ENCODE measurements around the gene SACS. TPM values are rescaled to one million over a fixed set of nuclear protein-coding genes. Genes with fewer than 3 reads are reported as not detected.
"Not testable (repeated sequence)": the region's sequence is repeated elsewhere in the genome, so short reads cannot be mapped to it uniquely, and the experiment has no call there.

The SACS gene
- polyA plus RNA-seq, 3 donors from 2014 or later, result 0.42 to 4.4 (median 4.0) TPM

DNA sequence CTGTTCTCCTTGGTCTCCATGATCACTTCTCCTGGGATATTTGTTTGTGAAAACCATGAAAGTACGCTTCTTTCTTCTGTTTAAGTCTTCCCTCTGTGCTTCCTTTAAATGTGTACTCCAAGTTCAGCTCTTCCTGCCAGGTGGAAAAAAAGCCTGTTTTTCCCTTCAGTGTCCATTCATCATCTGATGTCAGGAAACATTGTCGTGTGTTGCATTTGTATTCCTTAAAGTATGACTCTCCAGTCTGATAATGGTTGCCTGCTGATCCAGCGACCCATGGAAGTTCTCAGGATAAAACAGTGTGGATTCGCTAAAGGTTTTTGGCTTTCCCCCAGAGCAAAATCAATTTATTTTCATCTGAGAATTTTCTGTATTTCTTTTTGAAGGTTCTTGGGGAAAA, 22.3 kb downstream of the SACS start:
- H3K9me3 Mint-ChIP-seq, result no peaks in the 10 kb centered on the region
- no peak for DNase-seq
- no peaks in the 10 kb centered on the region for H3K4me1 Mint-ChIP-seq
- H3K36me3 Mint-ChIP-seq, result no peaks in the 10 kb centered on the region
- no peak overlapping the region for H3K4me3 Mint-ChIP-seq
- H3K27ac Mint-ChIP-seq, result no peak overlapping the region
- peaks cover 2 to 6% (median 4%) of the 10 kb centered on the region in 3 donors for H3K27me3 Mint-ChIP-seq (ENCODE audit: low read depth in 3 of 3)

DNA sequence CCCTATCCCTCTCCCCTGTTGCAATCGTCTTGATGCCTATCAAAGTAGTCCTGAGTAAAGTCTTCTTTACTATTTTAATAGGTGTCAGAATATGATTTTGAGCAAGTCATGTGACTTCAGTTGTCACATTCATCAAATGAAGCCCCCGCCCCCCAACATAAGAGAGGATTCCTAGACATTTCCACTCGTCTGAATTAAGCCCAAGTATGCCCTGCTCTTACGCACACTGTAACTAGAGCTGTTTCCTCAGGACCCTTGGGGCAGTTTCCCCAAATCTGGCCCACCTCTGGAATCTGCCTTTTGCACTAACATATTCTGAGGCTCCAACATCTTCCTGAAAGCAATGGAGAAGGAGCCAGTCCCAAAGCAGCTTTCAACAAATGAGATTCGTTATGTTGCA, 25.5 kb downstream of the SACS start:
- Mint-ChIP-seq H3K36me3 (no peaks in the 10 kb centered on the region), H3K27ac (no peak overlapping the region), H3K27me3 (ENCODE audit: low read depth in 3 of 3) (peaks cover 8 to 14% (median 12%) of the 10 kb centered on the region in 3 donors), H3K4me1 (no peaks in the 10 kb centered on the region), H3K4me3 (no peak overlapping the region), H3K9me3 (no peaks in the 10 kb centered on the region)
- no peak for DNase-seq

DNA sequence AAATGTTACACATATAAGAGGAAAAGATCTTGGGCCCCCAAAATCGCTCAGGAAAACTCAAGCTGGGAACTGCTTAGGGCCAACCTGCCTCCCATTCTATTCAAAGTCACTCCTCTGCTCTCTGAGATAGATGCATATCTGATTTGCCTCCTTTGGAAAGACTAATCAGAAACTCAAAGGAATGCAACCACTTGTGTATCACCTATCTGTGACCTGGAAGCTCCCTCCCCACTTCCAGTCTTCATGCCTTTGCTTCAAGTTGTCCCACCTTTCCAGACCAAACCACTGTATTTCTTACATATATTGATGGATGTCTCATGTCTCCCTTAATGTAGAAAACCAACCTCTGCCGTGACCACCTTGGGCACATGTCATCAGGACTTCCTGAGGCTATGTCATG, 32.3 kb downstream of the SACS start:
- H3K9me3 Mint-ChIP-seq, H3K27ac Mint-ChIP-seq, H3K4me1 Mint-ChIP-seq, DNase-seq, H3K4me3 Mint-ChIP-seq, H3K36me3 Mint-ChIP-seq: not testable (repeated sequence)
- H3K27me3 Mint-ChIP-seq (ENCODE audit: low read depth in 3 of 3), result peaks cover 8 to 14% (median 12%) of the 10 kb centered on the region in 3 donors

DNA sequence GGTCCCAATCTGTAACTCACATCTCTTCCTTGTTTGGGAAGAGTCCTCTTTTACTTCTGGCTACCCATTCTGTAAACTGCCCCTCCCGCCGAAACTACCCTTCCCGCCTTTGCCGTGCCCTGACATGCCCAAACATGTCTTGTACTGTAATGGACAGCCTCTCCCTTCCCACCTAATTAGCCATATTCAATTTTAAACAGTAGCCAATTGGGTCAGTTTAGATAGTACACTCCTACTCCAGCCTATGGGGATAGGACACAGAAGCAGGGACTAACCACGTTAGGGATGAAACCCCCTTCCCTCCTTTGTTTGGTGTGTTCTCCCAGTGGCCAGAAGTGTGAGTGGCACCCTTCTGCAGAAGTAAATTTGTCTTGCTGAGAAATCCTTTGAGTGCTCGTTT, 34.2 kb downstream of the SACS start:
- Mint-ChIP-seq H3K4me1 (no peaks in the 10 kb centered on the region), H3K27ac (no peak overlapping the region), H3K9me3 (no peaks in the 10 kb centered on the region), H3K4me3 (no peak overlapping the region), H3K36me3 (no peaks in the 10 kb centered on the region), H3K27me3 (ENCODE audit: low read depth in 3 of 3) (peaks cover 5 to 13% (median 5%) of the 10 kb centered on the region in 3 donors)
- DNase-seq, result no peak

DNA sequence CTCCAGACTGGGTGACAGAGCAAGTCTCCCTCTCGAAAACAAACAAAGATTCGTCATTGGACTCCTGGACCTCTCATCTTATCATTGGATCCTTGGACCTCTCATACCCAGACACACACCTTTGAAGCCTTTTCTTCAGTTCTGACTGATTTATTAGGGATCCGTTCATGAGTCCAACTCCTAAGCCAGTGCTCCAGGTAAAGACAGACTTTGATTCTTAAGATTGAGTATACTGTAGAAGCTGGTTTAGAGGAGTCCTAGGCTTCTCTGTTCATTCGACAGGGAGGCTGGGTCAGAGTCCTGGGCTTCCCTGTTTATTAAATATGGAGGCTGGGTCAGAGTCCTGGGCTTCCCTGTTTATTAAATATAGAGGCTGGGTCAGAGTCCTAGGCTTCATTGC, 38.7 kb downstream of the SACS start:
- H3K27ac Mint-ChIP-seq, result no peak overlapping the region
- H3K9me3 Mint-ChIP-seq, result no peaks in the 10 kb centered on the region
- H3K4me3 Mint-ChIP-seq, result no peak overlapping the region
- no peak for DNase-seq
- H3K27me3 Mint-ChIP-seq (ENCODE audit: low read depth in 3 of 3), result peaks cover 0 to 8% (median 4%) of the 10 kb centered on the region in 3 donors
- no peaks in the 10 kb centered on the region for H3K36me3 Mint-ChIP-seq
- no peaks in the 10 kb centered on the region for H3K4me1 Mint-ChIP-seq

DNA sequence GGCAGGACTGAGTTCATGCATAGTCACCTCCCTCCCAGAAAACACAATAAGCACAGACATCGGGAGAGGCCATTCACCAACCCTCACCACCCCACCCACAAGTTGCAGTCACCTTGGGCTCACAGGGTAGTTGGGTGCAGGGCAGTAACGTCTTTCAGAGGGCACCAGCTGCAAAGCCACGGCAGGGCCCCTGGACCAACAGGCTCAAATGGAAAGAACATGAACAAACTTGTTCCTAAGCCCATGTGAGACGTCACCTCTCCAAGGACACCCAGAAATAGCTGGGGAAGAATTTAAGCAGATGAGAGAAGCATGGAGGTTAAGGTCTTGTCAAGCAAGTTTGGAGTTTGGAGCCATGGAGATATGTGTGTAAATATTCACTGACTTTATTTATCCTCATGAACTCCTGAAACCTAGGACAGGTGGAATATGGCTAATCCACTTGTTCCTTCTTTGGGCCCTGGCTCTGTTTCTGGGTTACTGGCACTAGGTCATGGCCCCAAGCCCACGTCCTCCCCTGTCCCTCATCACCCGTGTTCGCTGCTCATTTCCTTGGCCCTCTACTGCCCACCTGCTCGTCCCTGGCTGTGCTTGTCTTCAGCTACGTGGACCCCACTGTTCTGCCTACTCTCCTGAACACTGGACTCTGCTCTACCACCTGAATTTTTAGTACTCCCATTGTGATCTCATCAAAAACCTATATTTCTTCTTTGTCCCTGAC, 40.4 kb downstream of the SACS start:
- H3K9me3 Mint-ChIP-seq, result no peaks in the 10 kb centered on the region
- H3K4me3 Mint-ChIP-seq, result no peak overlapping the region
- H3K27ac Mint-ChIP-seq, result no peak overlapping the region
- H3K36me3 Mint-ChIP-seq, result no peaks in the 10 kb centered on the region
- no peak for DNase-seq
- H3K27me3 Mint-ChIP-seq (ENCODE audit: low read depth in 3 of 3), result peaks cover 0 to 4% (median 4%) of the 10 kb centered on the region in 3 donors
- no peaks in the 10 kb centered on the region for H3K4me1 Mint-ChIP-seq

DNA sequence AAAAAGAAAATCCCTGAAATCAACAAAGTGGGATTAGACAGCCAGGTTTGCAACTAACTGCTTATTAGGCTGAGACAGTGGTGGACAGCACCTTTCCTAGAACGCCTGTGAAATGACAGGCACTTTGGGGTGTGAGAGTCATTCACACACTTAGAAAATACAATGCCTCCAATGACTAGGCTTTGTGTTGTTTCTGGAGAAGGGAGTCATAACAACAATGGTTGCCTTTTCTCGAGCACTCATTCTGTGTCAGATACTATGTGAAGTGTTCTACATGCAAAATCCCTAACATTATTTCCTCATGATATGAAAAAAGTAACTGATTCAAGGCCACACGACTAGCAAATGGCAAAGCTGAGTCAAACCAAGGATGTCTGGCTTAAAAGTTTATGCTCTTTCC, 41.2 kb downstream of the SACS start:
- H3K4me1 Mint-ChIP-seq, result no peaks in the 10 kb centered on the region
- H3K4me3 Mint-ChIP-seq, result no peak overlapping the region
- no peak overlapping the region for H3K27ac Mint-ChIP-seq
- no peak for DNase-seq
- H3K9me3 Mint-ChIP-seq, result no peaks in the 10 kb centered on the region
- H3K36me3 Mint-ChIP-seq, result no peaks in the 10 kb centered on the region
- peaks cover 0 to 6% (median 4%) of the 10 kb centered on the region in 3 donors for H3K27me3 Mint-ChIP-seq (ENCODE audit: low read depth in 3 of 3)

DNA sequence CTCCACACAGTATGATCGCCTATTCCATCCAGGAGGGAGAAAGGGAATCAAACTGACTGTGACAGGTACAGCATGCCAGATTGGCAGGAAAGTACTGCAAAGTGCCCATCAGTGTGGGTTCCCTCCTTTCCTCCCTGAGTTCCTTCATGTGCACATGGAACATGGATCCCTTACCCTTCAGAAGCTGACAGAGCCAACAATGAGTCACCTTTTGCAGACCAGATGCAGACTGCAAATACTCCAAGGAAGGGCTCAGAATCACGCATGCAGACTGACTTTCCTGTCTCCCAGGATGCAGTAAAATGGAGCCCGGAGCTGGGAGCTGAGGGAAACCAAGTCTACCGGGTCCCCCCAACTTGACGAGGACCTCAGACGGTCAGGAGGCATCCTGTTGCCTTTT, 41.8 kb downstream of the SACS start:
- no peak for DNase-seq
- no peaks in the 10 kb centered on the region for H3K9me3 Mint-ChIP-seq
- H3K27me3 Mint-ChIP-seq (ENCODE audit: low read depth in 3 of 3), result peaks cover 0 to 6% (median 4%) of the 10 kb centered on the region in 3 donors
- no peaks in the 10 kb centered on the region for H3K36me3 Mint-ChIP-seq
- no peak overlapping the region for H3K4me3 Mint-ChIP-seq
- H3K4me1 Mint-ChIP-seq, result no peaks in the 10 kb centered on the region
- no peak overlapping the region for H3K27ac Mint-ChIP-seq

DNA sequence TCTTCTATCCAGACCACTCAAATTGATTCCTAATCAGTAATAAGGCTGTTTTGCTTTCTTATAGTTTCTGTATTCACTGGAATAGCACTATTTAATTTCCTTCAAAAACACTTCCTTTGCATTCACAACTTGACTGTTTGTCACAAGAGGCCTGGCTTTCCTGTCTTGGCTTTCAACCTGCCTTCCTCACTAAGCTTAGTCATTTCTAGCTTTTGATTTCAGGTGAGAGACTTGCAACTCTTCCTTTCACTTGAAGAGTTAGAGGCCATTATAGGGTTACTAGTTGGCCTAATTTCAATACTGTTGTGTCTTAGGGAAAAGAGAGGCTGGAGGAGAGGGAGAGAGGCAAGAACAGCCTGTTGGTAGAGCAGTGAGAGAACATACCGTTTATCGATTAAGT, 47.0 kb downstream of the SACS start:
- DNase-seq, result no peak
- Mint-ChIP-seq H3K36me3 (peaks cover 0 to 10% (median 0%) of the 10 kb centered on the region in 3 donors), H3K27ac (no peak overlapping the region), H3K27me3 (ENCODE audit: low read depth in 3 of 3) (peaks cover 5 to 7% (median 5%) of the 10 kb centered on the region in 3 donors), H3K9me3 (no peaks in the 10 kb centered on the region), H3K4me3 (no peak overlapping the region), H3K4me1 (no peaks in the 10 kb centered on the region)

DNA sequence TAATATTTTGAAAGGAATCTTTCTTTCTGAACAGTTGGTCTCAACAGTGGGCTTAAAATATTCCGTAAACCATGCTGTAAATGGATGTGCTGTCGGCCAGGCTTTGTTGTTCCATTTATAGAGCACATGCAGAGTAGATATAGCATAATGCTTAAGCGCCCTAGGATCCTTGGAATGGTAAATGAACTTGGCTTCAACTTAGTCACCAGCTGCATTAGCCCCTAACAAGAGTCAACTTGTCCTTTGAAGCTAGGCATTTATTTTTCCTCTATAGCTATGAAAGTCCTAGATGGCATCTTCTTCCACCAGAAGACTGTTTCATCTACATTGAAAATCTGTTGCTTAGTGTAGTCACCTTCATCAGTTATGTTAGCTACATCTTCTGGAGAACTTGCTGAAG, 47.6 kb downstream of the SACS start:
- no peaks in the 10 kb centered on the region for H3K9me3 Mint-ChIP-seq
- DNase-seq, result no peak
- H3K27ac Mint-ChIP-seq, result no peak overlapping the region
- no peak overlapping the region for H3K4me3 Mint-ChIP-seq
- peaks cover 0 to 10% (median 0%) of the 10 kb centered on the region in 3 donors for H3K36me3 Mint-ChIP-seq
- no peaks in the 10 kb centered on the region for H3K4me1 Mint-ChIP-seq
- peaks cover 5 to 7% (median 5%) of the 10 kb centered on the region in 3 donors for H3K27me3 Mint-ChIP-seq (ENCODE audit: low read depth in 3 of 3)

DNA sequence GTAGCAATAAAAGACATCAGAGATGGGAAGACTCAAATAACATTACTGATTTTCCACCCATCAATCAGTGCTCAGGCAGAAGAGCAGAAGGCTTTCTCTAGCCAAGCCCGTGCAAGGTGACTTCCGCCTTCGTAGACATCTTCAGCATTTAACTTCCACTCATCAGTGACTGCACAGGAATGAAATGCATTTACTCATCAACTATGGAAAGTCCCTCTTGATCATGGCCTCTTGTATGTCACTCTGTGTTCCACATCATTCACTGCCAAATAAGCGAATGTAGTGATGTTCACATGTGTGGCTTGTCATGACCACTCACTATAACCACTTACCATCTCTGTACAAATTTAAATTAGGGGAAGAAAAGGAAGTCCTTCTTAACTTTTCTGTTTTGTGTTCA, 49.4 kb downstream of the SACS start:
- Mint-ChIP-seq H3K4me1 (no peaks in the 10 kb centered on the region), H3K9me3 (no peaks in the 10 kb centered on the region), H3K36me3 (peaks cover 0 to 10% (median 0%) of the 10 kb centered on the region in 3 donors), H3K27me3 (ENCODE audit: low read depth in 3 of 3) (peaks cover 4 to 5% (median 5%) of the 10 kb centered on the region in 3 donors), H3K4me3 (no peak overlapping the region), H3K27ac (no peak overlapping the region)
- no peak for DNase-seq

DNA sequence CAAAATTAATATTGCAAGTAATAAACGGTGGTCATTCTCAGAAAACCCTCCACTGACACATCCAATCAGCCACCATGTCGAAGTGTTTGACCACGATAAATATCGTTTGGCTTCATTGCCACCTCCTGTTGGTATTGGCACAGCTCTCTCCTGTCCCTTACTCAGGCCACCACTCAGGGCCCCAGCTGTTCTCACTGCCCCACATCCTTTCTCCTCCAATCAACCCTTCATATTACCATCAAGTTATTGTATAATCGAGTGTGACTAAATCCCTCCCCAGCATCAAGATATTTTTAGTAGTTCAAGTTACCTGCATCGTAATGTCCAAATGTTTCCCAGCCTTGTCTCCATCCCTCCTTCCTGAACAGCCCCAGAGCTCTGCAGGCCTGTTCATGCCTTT, 50.4 kb downstream of the SACS start:
- Mint-ChIP-seq H3K9me3 (no peaks in the 10 kb centered on the region), H3K4me1 (no peaks in the 10 kb centered on the region), H3K27ac (no peak overlapping the region), H3K36me3 (peaks cover 0 to 10% (median 0%) of the 10 kb centered on the region in 3 donors), H3K27me3 (ENCODE audit: low read depth in 3 of 3) (peaks cover 2 to 7% (median 5%) of the 10 kb centered on the region in 3 donors), H3K4me3 (no peak overlapping the region)
- DNase-seq, result no peak

DNA sequence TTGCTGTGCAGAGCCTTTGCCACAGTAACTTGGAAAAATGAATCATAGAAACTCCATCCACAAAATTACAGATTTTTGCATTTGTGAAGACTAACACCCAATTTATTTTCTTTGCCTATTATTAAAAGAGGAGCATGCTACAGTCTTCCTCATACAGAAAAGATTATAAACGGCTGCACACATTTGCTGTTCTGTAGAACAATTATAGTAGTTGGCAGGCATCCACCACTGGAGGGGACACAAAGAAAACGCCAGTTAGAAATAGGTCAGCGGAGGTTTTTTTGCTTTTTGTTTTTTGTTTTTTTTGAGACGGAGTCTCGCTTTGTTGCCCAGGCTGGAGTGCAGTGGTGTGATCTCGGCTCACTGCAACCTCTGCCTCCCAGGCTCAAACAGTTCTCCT, 51.6 kb downstream of the SACS start:
- Mint-ChIP-seq H3K36me3 (peaks cover 0 to 10% (median 0%) of the 10 kb centered on the region in 3 donors), H3K9me3 (no peaks in the 10 kb centered on the region), H3K4me3 (no peak overlapping the region), H3K27ac (no peak overlapping the region), H3K4me1 (peaks cover 0 to 3% of the 10 kb centered on the region in 2 donors), H3K27me3 (ENCODE audit: low read depth in 3 of 3) (peaks cover 4 to 5% (median 4%) of the 10 kb centered on the region in 3 donors)
- no peak for DNase-seq

DNA sequence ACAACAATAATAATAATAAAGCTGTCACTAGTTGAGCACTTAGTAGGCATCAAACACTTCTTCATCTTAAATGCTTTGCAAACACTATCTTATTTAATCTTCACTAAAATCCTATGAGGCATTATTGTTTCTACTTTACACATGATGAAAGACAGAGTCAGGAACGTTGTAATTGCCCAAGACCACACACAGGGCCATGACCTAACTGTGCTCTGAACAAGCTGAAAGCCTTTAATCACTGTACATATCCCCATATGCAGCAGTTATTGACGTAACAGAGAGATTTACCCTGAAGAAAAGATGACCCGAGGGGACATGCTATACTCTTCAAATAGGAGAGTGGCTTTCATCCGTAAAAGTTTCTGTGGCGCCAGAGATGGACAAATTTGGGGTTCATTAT, 53.0 kb downstream of the SACS start:
- H3K27me3 Mint-ChIP-seq (ENCODE audit: low read depth in 3 of 3), result peaks cover 4 to 5% (median 4%) of the 10 kb centered on the region in 3 donors
- H3K4me1 Mint-ChIP-seq, result peaks cover 6 to 9% of the 10 kb centered on the region in 2 donors
- no peaks in the 10 kb centered on the region for H3K9me3 Mint-ChIP-seq
- H3K36me3 Mint-ChIP-seq, result peaks cover 0 to 10% (median 0%) of the 10 kb centered on the region in 3 donors
- H3K4me3 Mint-ChIP-seq, result no peak overlapping the region
- H3K27ac Mint-ChIP-seq, result no peak overlapping the region
- DNase-seq, result no peak
